CD4-positive, alpha-beta T cell (primary cell): Measurements from ENCODE around the gene CACNA1E. TPM values are rescaled to one million over a fixed set of nuclear protein-coding genes. Genes with fewer than 3 reads are reported as not detected.

Source experiments
- ATAC-seq: fragments of 200-7000 bp; cut with Tn5 transposase; one replicate; pipeline ENCODE4 v1.10.0; 2022; ENCODE audit warnings: mild to moderate bottlenecking; ENCODE audit not compliant: poor library complexity
- CTCF ChIA-PET: fragments of 350-600 bp; sonication (Branson Sonifier 250); formaldehyde crosslinking; loops from one replicate; lab custom pipeline; 2021; ENCODE audit warnings: antibody characterized with exemption, inconsistent platforms; lab: Charles Lee
- POLR2A ChIA-PET: fragments of 350-600 bp; sonication (Branson Sonifier 250); formaldehyde crosslinking; loops from one replicate; lab custom pipeline; 2021; ENCODE audit warnings: antibody characterized with exemption, inconsistent platforms; lab: Charles Lee
- DNase-seq, 14 experiments: peaks; one replicate each; pipeline ENCODE4 v3.0.0-alpha.2; 2013 to 2020; ENCODE audit warnings: mixed read lengths in 2 of 14
- H3K27ac ChIP-seq, 2 donors: one replicate each; pipeline versions ENCODE4 v1.5.1 to v1.7.0; 2013; ENCODE audit warnings: low read length in 2 of 2, low read depth in 1 of 2, mild to moderate bottlenecking in 1 of 2
- H3K27me3 ChIP-seq, 2 experiments: 1 replicate in 1 of 2; 2 replicates in 1 of 2; pipeline versions ENCODE4 v1.6.1 to v1.7.0; 2013; ENCODE audit warnings: low read length in 2 of 2, control low read depth in 1 of 2, mild to moderate bottlenecking in 1 of 2, moderate library complexity in 1 of 2; ENCODE audit not compliant: insufficient read depth in 2 of 2, control insufficient read depth in 1 of 2
- H3K36me3 ChIP-seq: one replicate; pipeline ENCODE4 v1.6.1; 2013; ENCODE audit warnings: low read length, control low read depth; ENCODE audit not compliant: insufficient read depth
- H3K4me1 ChIP-seq: one replicate; pipeline ENCODE4 v1.6.1; 2013; ENCODE audit warnings: low read length, control low read depth; ENCODE audit not compliant: insufficient read depth
- H3K4me3 ChIP-seq: one replicate; pipeline ENCODE4 v1.5.1; 2013; ENCODE audit warnings: mild to moderate bottlenecking, low read length, moderate library complexity
- H3K9me3 ChIP-seq, 2 experiments: 1 replicate in 1 of 2; 2 replicates in 1 of 2; pipeline versions ENCODE4 v1.6.1 to v1.7.0; 2013; ENCODE audit warnings: low read length in 2 of 2, mild to moderate bottlenecking in 2 of 2, control low read depth in 1 of 2, moderate library complexity in 1 of 2; ENCODE audit not compliant: control insufficient read depth in 1 of 2, insufficient read depth in 1 of 2
- H3K27ac Mint-ChIP-seq: one replicate; pipeline ENCODE4 v1.8.0; 2020; ENCODE audit warnings: mixed read lengths
- H3K27me3 Mint-ChIP-seq: one replicate; pipeline ENCODE4 v1.8.0; 2021; ENCODE audit warnings: mixed read lengths
- H3K36me3 Mint-ChIP-seq: one replicate; pipeline ENCODE4 v1.8.0; 2021; ENCODE audit warnings: low read depth, mixed read lengths
- H3K4me1 Mint-ChIP-seq: one replicate; pipeline ENCODE4 v1.8.0; 2021; ENCODE audit warnings: low read depth, mixed read lengths
- H3K4me3 Mint-ChIP-seq: one replicate; pipeline ENCODE4 v1.8.0; 2020; ENCODE audit warnings: mild to moderate bottlenecking, mixed read lengths
- H3K9me3 Mint-ChIP-seq: one replicate; pipeline ENCODE4 v1.8.0; 2020; ENCODE audit warnings: mixed read lengths
- CTCF ChIP-seq: fragments of 200-600 bp; IDR thresholded peaks from one replicate; pipeline ENCODE4 v1.8.0; 2022; ENCODE audit warnings: antibody characterized with exemption, mild to moderate bottlenecking
- intact Hi-C, 2 experiments: fragments of 100-400 bp; cut with DNase I in 1 of 2; cut with micrococcal nuclease in 1 of 2; formaldehyde crosslinking; loops; one replicate each; pipeline versions ENCODE4 v1.15.1 to v1.9.0; 2023 to 2025; cut with DNase I, micrococcal nuclease
- total RNA-seq, 174 experiments: library from RNA in 2 of 174; stranded (reverse) in 2 of 174; gene quantifications; one replicate each; pipeline ENCODE4 v1.2.3 and lab custom pipeline; 2021 to 2026

The CACNA1E gene
- total RNA-seq, 2 experiments from 2014 or later, result not detected

GRCh38 chr1:181554465-181554864 is 71.1 kb downstream of the CACNA1E start:
- peaks cover 32% of the 10 kb centered on the region for H3K27me3 Mint-ChIP-seq
- no peaks in the 10 kb centered on the region for H3K9me3 Mint-ChIP-seq
- ATAC-seq, result no peak
- Histone ChIP-seq H3K4me1 (no peaks in the 10 kb centered on the region), H3K36me3 (no peaks in the 10 kb centered on the region), H3K4me3 (no peak overlapping the region), H3K9me3 (no peaks in the 10 kb centered on the region), H3K27me3 (peaks cover 3 to 4% of the 10 kb centered on the region in 2 experiments), H3K27ac (no peak overlapping the region)
- TF ChIP-seq CTCF, result no peak
- no peaks in the 10 kb centered on the region for H3K4me1 Mint-ChIP-seq
- ChIA-PET POLR2A (no interaction called here), CTCF (no interaction called here)
- intact Hi-C loops, result no loop called here
- H3K4me3 Mint-ChIP-seq, result no peak overlapping the region
- no peak for DNase-seq
- H3K36me3 Mint-ChIP-seq, result no peaks in the 10 kb centered on the region
- no peak overlapping the region for H3K27ac Mint-ChIP-seq

- Mint-ChIP-seq H3K27me3 (peaks cover 20% of the 10 kb centered on the region), H3K4me3 (no peak overlapping the region), H3K36me3 (no peaks in the 10 kb centered on the region), H3K4me1 (no peaks in the 10 kb centered on the region), H3K27ac (no peak overlapping the region), H3K9me3 (no peaks in the 10 kb centered on the region)
- ChIA-PET POLR2A (no interaction called here), CTCF (no interaction called here)
- no peaks in the 10 kb centered on the region for H3K4me1 ChIP-seq
- no peak overlapping the region for H3K27ac ChIP-seq
- DNase-seq, result no peak
- H3K27me3 ChIP-seq, result peaks cover 0 to 5% of the 10 kb centered on the region in 2 experiments
- intact Hi-C loops, result no loop called here
- no peak for ATAC-seq
- H3K4me3 ChIP-seq, result no peak overlapping the region
- TF ChIP-seq CTCF, result no peak
- no peaks in the 10 kb centered on the region for H3K36me3 ChIP-seq
- no peaks in the 10 kb centered on the region for H3K9me3 ChIP-seq
These were observed 73.3 kb downstream of the CACNA1E start for GRCh38 chr1:181556631-181557030.

- no peaks in the 10 kb centered on the region for H3K9me3 Mint-ChIP-seq
- CTCF ChIA-PET, result no interaction called here
These were observed 74.0 kb downstream of the CACNA1E start for GRCh38 chr1:181557313-181557712.

More at GRCh38 chr1:181557313-181557712, 74.0 kb downstream of the CACNA1E start:
- POLR2A ChIA-PET, result no interaction called here
- H3K9me3 ChIP-seq, result no peaks in the 10 kb centered on the region
- Mint-ChIP-seq H3K4me3 (no peak overlapping the region), H3K4me1 (no peaks in the 10 kb centered on the region), H3K27me3 (peaks cover 17% of the 10 kb centered on the region), H3K36me3 (no peaks in the 10 kb centered on the region), H3K27ac (no peak overlapping the region)
- TF ChIP-seq CTCF, result no peak
- DNase-seq, result no peak
- H3K27ac ChIP-seq, result no peak overlapping the region
- no peaks in the 10 kb centered on the region for H3K36me3 ChIP-seq
- H3K4me3 ChIP-seq, result no peak overlapping the region
- intact Hi-C loops, result no loop called here
- H3K4me1 ChIP-seq, result no peaks in the 10 kb centered on the region
- peaks cover 0 to 5% of the 10 kb centered on the region in 2 experiments for H3K27me3 ChIP-seq
- ATAC-seq, result no peak
